Tracheal epithelial cell (primary cell): ENCODE results near the gene LGI2. TPM values are rescaled to one million over a fixed set of nuclear protein-coding genes. Genes with fewer than 3 reads are reported as not detected.

ENCODE experiments used
- total RNA-seq: library from RNA; depleted of rRNA; stranded (reverse); fragments of >200 nt; gene quantifications from 2 replicates; pipeline ENCODE4 v1.2.1, GENCODE V29; 2014

The LGI2 gene
- under 0.01 TPM in 1 of 2 replicates, not detected in the other for total RNA-seq

DNA sequence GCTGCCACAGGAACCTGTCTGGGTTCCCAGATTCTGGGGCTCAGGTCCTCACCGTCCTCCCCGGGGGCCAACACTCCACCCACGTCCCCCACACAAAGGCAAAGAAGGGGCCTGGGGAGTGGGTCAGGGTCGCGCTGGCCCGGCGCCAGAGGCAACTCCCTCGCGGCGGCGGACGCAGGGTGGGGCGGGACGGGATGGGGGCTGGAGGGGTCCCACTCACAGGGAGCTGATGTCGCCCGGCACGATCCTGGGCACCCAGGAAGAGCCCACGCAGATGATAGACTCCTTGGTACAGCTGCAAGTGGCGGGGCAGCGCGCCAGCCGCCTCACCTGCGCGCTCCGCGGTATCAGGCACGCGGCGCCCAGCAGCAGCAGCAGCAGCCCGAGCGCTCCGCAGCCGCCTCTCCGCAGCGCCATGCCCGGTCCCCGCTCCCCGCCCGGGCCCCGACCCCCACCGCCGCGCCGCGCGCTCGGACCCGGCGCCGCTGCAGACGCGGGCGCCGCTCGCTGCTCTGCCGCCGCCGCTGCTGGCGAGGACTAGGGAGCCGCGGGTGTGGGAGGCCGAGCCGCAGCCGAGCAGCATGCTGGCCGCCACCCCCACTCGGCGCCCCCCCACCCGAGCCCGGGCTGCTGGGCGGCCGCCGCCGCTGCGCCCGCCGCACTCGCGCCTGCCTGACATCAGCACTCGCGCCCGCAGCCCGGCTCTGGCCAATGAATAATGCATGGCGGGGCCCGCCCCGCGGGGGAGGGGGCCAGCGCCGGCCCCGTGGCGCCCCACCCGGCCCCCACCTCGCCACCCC is at the start of gene LGI2:
Gene LGI2, minus strand, starts transcription at position 670 of the 800 bp plus-strand sequence. Its CDS starts 253 bp downstream, at position 417.

Other genes with a start within 250 kb of the LGI2 start
- gene SOD3, start 235.4 kb downstream of the LGI2 start, total RNA-seq, result 0.64 and 1.9 TPM in 2 replicates
- gene CCDC149, start 117.9 kb downstream of the LGI2 start, total RNA-seq, result 1.9 and 2.7 TPM in 2 replicates
- 6.5 and 8.1 TPM in 2 replicates for gene SEPSECS, start 129.5 kb upstream of the LGI2 start, total RNA-seq
- 17.1 and 24.8 TPM in 2 replicates for gene PI4K2B, start 203.1 kb upstream of the LGI2 start, total RNA-seq